HepG2 (cell line): ENCODE results near the gene ZER1. TPM values are rescaled to one million over a fixed set of nuclear protein-coding genes. Genes with fewer than 3 reads are reported as not detected.

Experiments used
- ATAC-seq: fragments of 200-7000 bp; cut with Tn5 transposase; 3 replicates; pipeline ENCODE4 v1.9.1; 2020; ENCODE audit warnings: mild to moderate bottlenecking, moderate library complexity
- BruUV-seq: library from RNA; stranded (reverse); fragments of 400-500 nt; replicated peaks from 2 replicates; lab custom pipeline; 2021; lab: Mats Ljungman, UMichigan
- CTCF ChIA-PET: fragments of 300-600 bp; formaldehyde crosslinking; extraction: SDS; loops from one replicate; lab custom pipeline; 2021; ENCODE audit warnings: low total read pairs, inconsistent platforms, low intra/inter-chr PET ratio; lab: Yijun Ruan, JAX
- POLR2A ChIA-PET: fragments of 350-600 bp; sonication (Branson Sonifier 250); formaldehyde crosslinking; loops from one replicate; lab custom pipeline; 2020; ENCODE audit warnings: antibody characterized with exemption, inconsistent platforms; lab: Yijun Ruan, JAX
- DNase-seq: peaks from one replicate; pipeline ENCODE4 v3.0.0-alpha.2; 2015; ENCODE audit warnings: low spot score
- FAIRE-seq: peaks from 3 replicates; lab custom pipeline; 2011; peaks lifted over from hg19 to GRCh38; lab: Jason Lieb, UNC
- H2AFZ ChIP-seq: one replicate; pipeline ENCODE4 v1.6.1; 2011; ENCODE audit warnings: low read length, inconsistent platforms
- H3K27ac ChIP-seq: fragments of 300-600 bp; 3 replicates; pipeline ENCODE4 v1.8.0; 2011; ENCODE audit warnings: mixed run types, mild to moderate bottlenecking, mixed read lengths, low read length, inconsistent platforms; ENCODE audit not compliant: insufficient read depth; ENCODE audit errors: extremely low read length
- H3K27me3 ChIP-seq, 2 experiments: fragments of 200-600 bp in 1 of 2; 2 replicates in 1 of 2; 3 replicates in 1 of 2; pipeline versions ENCODE4 v1.6.0 to v1.8.0; 2011; ENCODE audit warnings: low read length in 2 of 2, mild to moderate bottlenecking in 2 of 2, moderate library complexity in 2 of 2, inconsistent platforms in 1 of 2; ENCODE audit not compliant: insufficient read depth in 2 of 2, control insufficient read depth in 1 of 2
- H3K36me3 ChIP-seq, 2 experiments: fragments of 200-600 bp in 1 of 2; replicated peaks in 1 of 2; 2 replicates in 1 of 2; 3 replicates in 1 of 2; pipeline versions ENCODE4 v1.5.1 to v1.8.0; 2011; ENCODE audit warnings: low read length in 2 of 2, inconsistent platforms in 1 of 2; ENCODE audit not compliant: insufficient read depth in 2 of 2, control insufficient read depth in 1 of 2
- H3K4me1 ChIP-seq: 2 replicates; pipeline ENCODE4 v1.5.1; 2012; ENCODE audit warnings: low read length, inconsistent platforms; ENCODE audit not compliant: insufficient read depth
- H3K4me2 ChIP-seq: 2 replicates; pipeline ENCODE4 v1.6.0; 2011; ENCODE audit warnings: low read depth, low read length, inconsistent platforms
- H3K4me3 ChIP-seq, 3 experiments: fragments of 200-600 bp in 1 of 3; sonication (generic), shearing (Covaris generic) in 1 of 3; replicated peaks in 1 of 3; 2 replicates each; pipeline ENCODE4 v1.5.1; 2011 to 2016; ENCODE audit warnings: low read length in 3 of 3, inconsistent platforms in 2 of 3, low read depth in 2 of 3, mild to moderate bottlenecking in 2 of 3, control low read depth in 1 of 3, mixed read lengths in 1 of 3; ENCODE audit not compliant: insufficient read depth in 1 of 3
- H3K79me2 ChIP-seq: one replicate; pipeline ENCODE4 v1.6.1; 2011; ENCODE audit warnings: low read length, inconsistent platforms; ENCODE audit not compliant: insufficient read depth
- H3K9ac ChIP-seq: 2 replicates; pipeline ENCODE4 v1.6.0; 2011; ENCODE audit warnings: mild to moderate bottlenecking, low read depth, low read length, inconsistent platforms; ENCODE audit not compliant: insufficient read depth
- H3K9me3 ChIP-seq: 2 replicates; pipeline ENCODE4 v1.5.1; 2012; ENCODE audit warnings: mild to moderate bottlenecking, low read length
- H4K20me1 ChIP-seq: 2 replicates; pipeline ENCODE4 v1.6.0; 2011; ENCODE audit warnings: inconsistent platforms, mild to moderate bottlenecking, low read length, moderate library complexity; ENCODE audit not compliant: insufficient read depth
- FOSL1 ChIP-seq: sonication (generic); formaldehyde crosslinking; IDR thresholded peaks from 2 replicates; pipeline ENCODE4 v1.9.0; 2021; ENCODE audit warnings: missing genetic modification reagents, borderline replicate concordance
- JUND ChIP-seq: sonication (generic); formaldehyde crosslinking; IDR thresholded peaks from 2 replicates; pipeline ENCODE4 v1.8.0; 2022; ENCODE audit warnings: mild to moderate bottlenecking, missing genetic modification reagents
- YEATS4 ChIP-seq: sonication (generic); formaldehyde crosslinking; IDR thresholded peaks from 2 replicates; pipeline ENCODE4 v1.4.0; 2020; ENCODE audit warnings: missing genetic modification reagents, borderline replicate concordance
- ZFAT ChIP-seq: sonication (generic); formaldehyde crosslinking; conservative IDR thresholded peaks from 2 replicates; pipeline ENCODE4 v1.8.1; 2023; ENCODE audit warnings: missing genetic modification reagents, inconsistent platforms
- ZNF160 ChIP-seq: sonication (generic); formaldehyde crosslinking; IDR thresholded peaks from 2 replicates; pipeline ENCODE4 v1.8.0; 2022; ENCODE audit warnings: mild to moderate bottlenecking, inconsistent platforms, missing genetic modification reagents
- ZNF547 ChIP-seq: sonication (generic); formaldehyde crosslinking; IDR thresholded peaks from 2 replicates; pipeline ENCODE4 v1.5.1; 2020; ENCODE audit warnings: mild to moderate bottlenecking, missing genetic modification reagents
- WGBS: methylation state at CpG from one replicate; pipeline ENCODE4 v1.1.6; 2017; ENCODE audit warnings: low lambda C conversion rate; 5-methylcytosine and 5-hydroxymethylcytosine counted together
- in situ Hi-C: cut with HindIII; loops from 2 replicates; pipeline ENCODE4 v1.10.0; 2017; ENCODE audit warnings: low pct_unique_long_range_greater_than_20kb; ENCODE audit not compliant: extremely low pct_ligation_motif_present
- intact Hi-C: fragments of 100-400 bp; cut with micrococcal nuclease; formaldehyde crosslinking; loops from one replicate; pipeline ENCODE4 v1.10.0; 2022; ENCODE audit not compliant: unreplicated experiment
- polyA plus RNA-seq, 8 experiments: library from polyadenylated mRNA; depleted of rRNA in 3 of 8; stranded (reverse) in 7 of 8; unstranded in 1 of 8; fragments of >200 nt; fragmentation: Illumina TruSeq in 4 of 8; extraction: Trizol in 4 of 8; gene quantifications; 2 replicates each; pipeline versions ENCODE4 v1.2.1 to v1.2.3, GENCODE V29; 2011 to 2016; ENCODE audit warnings: low read depth in 4 of 8, missing spikeins in 1 of 8, mixed read lengths in 1 of 8; ENCODE audit not compliant: insufficient read depth in 1 of 8
- total RNA-seq, 5 experiments: library from RNA; depleted of rRNA; stranded (reverse); fragments of >200 nt; fragmentation: Illumina TruSeq; extraction: Trizol; gene quantifications; 2 replicates each; pipeline ENCODE4 v1.2.3, GENCODE V29; 2016; ENCODE audit warnings: low read depth in 1 of 5
- TF ChIP-seq, protein P1 (sequence below): sonication (generic); formaldehyde crosslinking; IDR thresholded peaks from 2 replicates; pipeline ENCODE4 v1.5.1; 2020; ENCODE audit warnings: mild to moderate bottlenecking, missing genetic modification reagents
- TF ChIP-seq, protein P2 (sequence below): sonication (generic); formaldehyde crosslinking; IDR thresholded peaks from 2 replicates; pipeline ENCODE4 v1.4.0; 2020; ENCODE audit warnings: missing genetic modification reagents, borderline replicate concordance

ZER1 gene
- total and polyA plus RNA-seq, 2 of the 13 experiments (the other 11 are each of a cell fraction or from before 2014, with no cell fraction given): 7.7 to 40.0 TPM

DNA sequence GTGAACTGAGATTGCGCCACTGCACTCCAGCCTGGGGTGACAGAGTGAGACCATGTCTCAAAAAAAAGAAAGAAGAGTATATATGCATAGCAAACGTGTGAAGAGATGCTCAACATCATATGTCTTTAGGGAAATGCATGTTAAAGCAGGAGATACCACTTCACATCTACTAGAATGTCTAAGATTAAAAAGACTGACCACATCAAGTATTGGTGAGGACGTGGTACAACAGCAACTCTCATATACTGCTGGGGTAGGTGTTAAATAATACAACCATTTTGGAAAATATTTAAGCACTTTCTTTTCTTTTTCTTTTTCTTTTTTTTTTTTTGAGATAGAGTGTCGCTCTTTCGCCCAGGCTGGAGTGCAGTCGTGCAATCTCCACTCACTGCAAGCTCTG, 13.7 kb upstream of the ZER1 start:
- FAIRE-seq: no peak
- in situ Hi-C loops: no loop called here
- Histone ChIP-seq H3K9me3 (peaks cover 16% of the 10 kb centered on the region), H3K9ac (no peak overlapping the region), H3K79me2 (no peaks in the 10 kb centered on the region), H3K36me3 (no peaks in the 10 kb centered on the region; a peak in 1 of 5 replicates), H3K4me1 (peaks cover 26% of the 10 kb centered on the region), H3K27ac (no peak overlapping the region), H3K4me2 (no peak overlapping the region), H4K20me1 (no peaks in the 10 kb centered on the region), H3K4me3 (no peak overlapping the region), H2AFZ (no peak overlapping the region), H3K27me3 (no peaks in the 10 kb centered on the region; a peak in 1 of 5 replicates)
- no peak for TF ChIP-seq ZNF547
- TF ChIP-seq ZNF160 (CRISPR knock-in tag): no peak
- TF ChIP-seq, protein P1, sequence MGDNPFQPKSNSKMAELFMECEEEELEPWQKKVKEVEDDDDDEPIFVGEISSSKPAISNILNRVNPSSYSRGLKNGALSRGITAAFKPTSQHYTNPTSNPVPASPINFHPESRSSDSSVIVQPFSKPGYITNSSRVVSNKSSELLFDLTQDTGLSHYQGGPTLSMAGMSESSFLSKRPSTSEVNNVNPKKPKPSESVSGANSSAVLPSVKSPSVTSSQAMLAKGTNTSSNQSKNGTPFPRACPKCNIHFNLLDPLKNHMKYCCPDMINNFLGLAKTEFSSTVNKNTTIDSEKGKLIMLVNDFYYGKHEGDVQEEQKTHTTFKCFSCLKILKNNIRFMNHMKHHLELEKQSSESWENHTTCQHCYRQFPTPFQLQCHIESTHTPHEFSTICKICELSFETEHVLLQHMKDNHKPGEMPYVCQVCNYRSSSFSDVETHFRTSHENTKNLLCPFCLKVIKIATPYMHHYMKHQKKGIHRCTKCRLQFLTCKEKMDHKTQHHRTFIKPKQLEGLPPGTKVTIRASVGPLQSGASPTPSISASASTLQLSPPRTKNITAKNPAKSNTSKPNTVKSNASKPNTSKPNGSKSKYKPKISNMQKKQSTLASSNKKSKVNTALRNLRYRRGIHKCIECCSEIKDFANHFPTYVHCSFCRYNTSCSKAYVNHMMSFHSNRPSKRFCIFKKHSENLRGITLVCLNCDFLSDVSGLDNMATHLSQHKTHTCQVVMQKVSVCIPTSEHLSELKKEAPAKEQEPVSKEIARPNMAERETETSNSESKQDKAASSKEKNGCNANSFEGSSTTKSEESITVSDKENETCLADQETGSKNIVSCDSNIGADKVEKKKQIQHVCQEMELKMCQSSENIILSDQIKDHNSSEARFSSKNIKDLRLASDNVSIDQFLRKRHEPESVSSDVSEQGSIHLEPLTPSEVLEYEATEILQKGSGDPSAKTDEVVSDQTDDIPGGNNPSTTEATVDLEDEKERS (CRISPR knock-in tag): no peak
- TF ChIP-seq, protein P2, sequence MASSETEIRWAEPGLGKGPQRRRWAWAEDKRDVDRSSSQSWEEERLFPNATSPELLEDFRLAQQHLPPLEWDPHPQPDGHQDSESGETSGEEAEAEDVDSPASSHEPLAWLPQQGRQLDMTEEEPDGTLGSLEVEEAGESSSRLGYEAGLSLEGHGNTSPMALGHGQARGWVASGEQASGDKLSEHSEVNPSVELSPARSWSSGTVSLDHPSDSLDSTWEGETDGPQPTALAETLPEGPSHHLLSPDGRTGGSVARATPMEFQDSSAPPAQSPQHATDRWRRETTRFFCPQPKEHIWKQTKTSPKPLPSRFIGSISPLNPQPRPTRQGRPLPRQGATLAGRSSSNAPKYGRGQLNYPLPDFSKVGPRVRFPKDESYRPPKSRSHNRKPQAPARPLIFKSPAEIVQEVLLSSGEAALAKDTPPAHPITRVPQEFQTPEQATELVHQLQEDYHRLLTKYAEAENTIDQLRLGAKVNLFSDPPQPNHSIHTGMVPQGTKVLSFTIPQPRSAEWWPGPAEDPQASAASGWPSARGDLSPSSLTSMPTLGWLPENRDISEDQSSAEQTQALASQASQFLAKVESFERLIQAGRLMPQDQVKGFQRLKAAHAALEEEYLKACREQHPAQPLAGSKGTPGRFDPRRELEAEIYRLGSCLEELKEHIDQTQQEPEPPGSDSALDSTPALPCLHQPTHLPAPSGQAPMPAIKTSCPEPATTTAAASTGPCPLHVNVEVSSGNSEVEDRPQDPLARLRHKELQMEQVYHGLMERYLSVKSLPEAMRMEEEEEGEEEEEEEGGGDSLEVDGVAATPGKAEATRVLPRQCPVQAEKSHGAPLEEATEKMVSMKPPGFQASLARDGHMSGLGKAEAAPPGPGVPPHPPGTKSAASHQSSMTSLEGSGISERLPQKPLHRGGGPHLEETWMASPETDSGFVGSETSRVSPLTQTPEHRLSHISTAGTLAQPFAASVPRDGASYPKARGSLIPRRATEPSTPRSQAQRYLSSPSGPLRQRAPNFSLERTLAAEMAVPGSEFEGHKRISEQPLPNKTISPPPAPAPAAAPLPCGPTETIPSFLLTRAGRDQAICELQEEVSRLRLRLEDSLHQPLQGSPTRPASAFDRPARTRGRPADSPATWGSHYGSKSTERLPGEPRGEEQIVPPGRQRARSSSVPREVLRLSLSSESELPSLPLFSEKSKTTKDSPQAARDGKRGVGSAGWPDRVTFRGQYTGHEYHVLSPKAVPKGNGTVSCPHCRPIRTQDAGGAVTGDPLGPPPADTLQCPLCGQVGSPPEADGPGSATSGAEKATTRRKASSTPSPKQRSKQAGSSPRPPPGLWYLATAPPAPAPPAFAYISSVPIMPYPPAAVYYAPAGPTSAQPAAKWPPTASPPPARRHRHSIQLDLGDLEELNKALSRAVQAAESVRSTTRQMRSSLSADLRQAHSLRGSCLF (CRISPR knock-in tag): no peak
- TF ChIP-seq ZFAT (CRISPR knock-in tag): no peak
- no peak for TF ChIP-seq JUND (CRISPR knock-in tag)
- TF ChIP-seq YEATS4 (CRISPR knock-in tag): no peak
- no peak for TF ChIP-seq FOSL1 (CRISPR knock-in tag)
- WGBS: 72% methylated on average over 6 of the region's 6 CpGs
- DNase-seq: no peak
- CTCF ChIA-PET: no interaction called here
- no TSS peak for BruUV-seq
- intact Hi-C loops: no loop called here
- ATAC-seq: no peak
- POLR2A ChIA-PET: interaction anchor here (1.5 kb wide), 1 partner anchor 14 kb away, joined by 3 read pairs; the partner anchor contains the start of gene ZER1
